RWPE1 (cell line): ENCODE data around the gene LHFPL6.
A peak's percentile ranks its signal among the peaks of the same experiment; 100 is the strongest.

ENCODE experiments used
- CTCF ChIA-PET: fragments of 350-600 bp; sonication (Branson Sonifier 250); formaldehyde crosslinking; extraction: SDS; loops from one replicate; lab custom pipeline; 2021; lab: Yijun Ruan, JAX
- POLR2A ChIA-PET: fragments of 400-600 bp; formaldehyde crosslinking; extraction: SDS; loops from one replicate; lab custom pipeline; 2020; ENCODE audit warnings: antibody characterized with exemption; ENCODE audit not compliant: low non-redundant PET; lab: Yijun Ruan, JAX
- DNase-seq: peaks from one replicate; pipeline ENCODE4 v3.0.0; 2012; ENCODE audit warnings: low spot score
- H3K27ac ChIP-seq: fragments of 450-650 bp; 2 replicates; pipeline ENCODE4 v1.5.1; 2017
- TF ChIP-seq, protein P1 (sequence below): fragments of 450-650 bp; conservative IDR thresholded peaks from 2 replicates; pipeline ENCODE4 v1.5.1; 2017; ENCODE audit warnings: low read depth, mild to moderate bottlenecking

The LHFPL6 gene

DNA sequence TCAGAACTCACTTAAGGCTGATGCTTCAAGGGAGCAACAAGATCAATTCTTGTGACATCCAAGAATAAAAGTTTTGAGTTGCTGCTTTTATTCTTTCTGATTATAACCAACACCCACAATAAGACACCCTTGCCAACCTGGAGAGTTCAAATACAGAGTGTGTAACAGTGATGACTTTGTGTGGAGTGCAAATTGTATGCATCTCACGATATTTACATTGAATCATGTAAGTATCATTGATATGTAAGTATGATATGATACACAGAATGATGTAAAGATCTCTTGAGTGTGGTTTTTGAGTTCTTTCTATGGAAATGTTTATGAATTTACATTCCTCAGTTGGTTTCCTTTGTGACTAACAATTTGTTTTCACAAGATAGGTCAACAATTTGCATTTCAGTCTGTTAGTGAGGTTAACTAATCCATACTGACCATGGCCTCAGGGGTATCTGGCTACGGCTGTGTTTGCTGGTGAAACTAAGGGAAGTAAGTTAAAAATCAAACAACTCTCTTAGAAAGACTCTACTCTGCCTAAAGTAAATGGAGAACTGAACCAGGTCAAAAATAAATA lies 12.4 kb downstream of the LHFPL6 start:
- H3K27ac ChIP-seq = no peak overlapping the region
- POLR2A ChIA-PET = no interaction called here
- DNase-seq = no peak

DNA sequence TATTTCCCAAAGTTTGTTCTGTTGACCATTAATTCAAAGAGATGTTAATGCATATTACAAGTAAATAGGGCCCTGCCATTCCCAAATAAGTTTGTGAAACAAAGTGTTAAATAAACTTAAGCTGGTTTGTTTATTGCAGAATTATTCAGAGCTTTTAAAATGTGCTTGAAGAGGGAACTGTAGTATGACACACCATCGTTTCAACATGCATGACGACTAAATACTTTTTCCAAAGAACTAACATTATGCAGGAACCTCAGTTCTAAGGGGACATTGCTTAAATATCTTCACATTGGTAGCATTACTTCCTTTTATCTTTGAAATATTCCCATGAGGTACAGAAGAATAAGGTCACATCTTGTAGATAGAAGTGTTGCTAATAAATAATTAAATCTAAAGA lies 14.6 kb downstream of the LHFPL6 start:
- CTCF ChIA-PET = no interaction called here
- POLR2A ChIA-PET = no interaction called here
- TF ChIP-seq, protein P1, sequence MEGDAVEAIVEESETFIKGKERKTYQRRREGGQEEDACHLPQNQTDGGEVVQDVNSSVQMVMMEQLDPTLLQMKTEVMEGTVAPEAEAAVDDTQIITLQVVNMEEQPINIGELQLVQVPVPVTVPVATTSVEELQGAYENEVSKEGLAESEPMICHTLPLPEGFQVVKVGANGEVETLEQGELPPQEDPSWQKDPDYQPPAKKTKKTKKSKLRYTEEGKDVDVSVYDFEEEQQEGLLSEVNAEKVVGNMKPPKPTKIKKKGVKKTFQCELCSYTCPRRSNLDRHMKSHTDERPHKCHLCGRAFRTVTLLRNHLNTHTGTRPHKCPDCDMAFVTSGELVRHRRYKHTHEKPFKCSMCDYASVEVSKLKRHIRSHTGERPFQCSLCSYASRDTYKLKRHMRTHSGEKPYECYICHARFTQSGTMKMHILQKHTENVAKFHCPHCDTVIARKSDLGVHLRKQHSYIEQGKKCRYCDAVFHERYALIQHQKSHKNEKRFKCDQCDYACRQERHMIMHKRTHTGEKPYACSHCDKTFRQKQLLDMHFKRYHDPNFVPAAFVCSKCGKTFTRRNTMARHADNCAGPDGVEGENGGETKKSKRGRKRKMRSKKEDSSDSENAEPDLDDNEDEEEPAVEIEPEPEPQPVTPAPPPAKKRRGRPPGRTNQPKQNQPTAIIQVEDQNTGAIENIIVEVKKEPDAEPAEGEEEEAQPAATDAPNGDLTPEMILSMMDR = no peak
- H3K27ac ChIP-seq = no peak overlapping the region
- no peak for DNase-seq

More for the DNA sequence above, 12.4 kb downstream of the LHFPL6 start:
- CTCF ChIA-PET = no interaction called here
- TF ChIP-seq, protein P1 = no peak

GRCh38 chr13:39587939-39588338 lies 15.1 kb downstream of the LHFPL6 start:
- H3K27ac ChIP-seq = no peak overlapping the region
- ChIA-PET POLR2A (no interaction called here), CTCF (no interaction called here)
- TF ChIP-seq, protein P1 = no peak
- no peak for DNase-seq

DNA sequence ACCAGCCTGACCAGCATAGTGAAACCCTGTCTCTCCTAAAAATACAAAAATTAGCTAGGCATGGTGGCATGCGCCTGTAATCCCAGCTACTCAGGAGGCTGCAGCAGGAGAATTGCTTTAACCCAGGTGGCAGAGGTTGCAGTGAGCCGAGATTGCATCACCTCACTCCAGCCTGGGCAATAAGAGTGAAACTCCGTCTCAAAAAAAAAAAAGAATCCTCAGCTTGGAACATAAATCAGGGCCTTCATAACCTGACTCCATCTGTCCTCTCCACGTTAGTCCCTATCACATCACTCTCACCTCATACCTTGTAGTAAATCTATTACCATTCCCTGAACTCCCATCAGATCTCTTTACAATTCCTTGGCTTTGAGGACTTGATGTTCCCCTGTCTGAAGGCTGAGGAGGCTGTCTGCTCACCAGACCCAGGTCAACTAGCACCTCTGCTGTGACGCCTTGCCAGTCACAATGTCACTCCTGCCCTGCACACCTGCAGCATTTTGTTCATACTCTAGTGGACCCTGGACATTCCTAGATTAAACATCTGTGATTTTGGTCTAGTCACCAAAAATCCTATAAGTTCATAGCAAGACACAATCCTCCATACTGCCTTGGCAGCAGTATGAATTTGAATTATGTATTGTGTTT lies 15.9 kb downstream of the LHFPL6 start:
- TF ChIP-seq, protein P1 = no peak
- ChIA-PET CTCF (interaction anchor here (0.7 kb wide), 2 partner anchors 536 to 707 kb away, joined by 3 read pairs; no protein-coding TSS in a partner anchor), POLR2A (no interaction called here)
- no peak for DNase-seq
- no peak overlapping the region for H3K27ac ChIP-seq

GRCh38 chr13:39586151-39586550 lies 16.8 kb downstream of the LHFPL6 start:
- CTCF ChIA-PET = no interaction called here
- no peak for DNase-seq
- no peak overlapping the region for H3K27ac ChIP-seq
- TF ChIP-seq, protein P1 = no peak
- POLR2A ChIA-PET = no interaction called here

- TF ChIP-seq, protein P1 = no peak
- H3K27ac ChIP-seq = no peak overlapping the region
- POLR2A ChIA-PET = no interaction called here
- CTCF ChIA-PET = interaction anchor here (0.9 kb wide), 1 partner anchor 27 kb away, joined by 3 read pairs; no protein-coding TSS in a partner anchor
- peak; percentile 24 for DNase-seq
Observed at GRCh38 chr13:39585219-39585618, 17.8 kb downstream of the LHFPL6 start.
